Stimulated activated CD4-positive, alpha-beta T cell treated with anti-CD3 and anti-CD28 coated beads, Interleukin-4, amount 100 ng/mL, for 1 hour (primary cell): ENCODE data around the gene ZNG1A.
"Not testable (repeated sequence)": the region's sequence is repeated elsewhere in the genome, so short reads cannot be mapped to it uniquely, and the experiment has no call there.

Experiments used
- DNase-seq: peaks from one replicate; pipeline ENCODE4 v3.0.0-alpha.2; 2020

Gene ZNG1A

GRCh38 chr9:178970-179383, at the start of gene ZNG1A:
TSS of gene ZNG1A (minus strand) at chr9:179056. CDS start at chr9:178969, 87 bp downstream.
- DNase-seq = peak; percentile 77

GRCh38 chr9:227860-228259, 49.0 kb upstream of the ZNG1A start:
- no peak for DNase-seq

GRCh38 chr9:224582-225520, 46.0 kb upstream of the ZNG1A start:
- no peak for DNase-seq

- DNase-seq = no peak
Measured at GRCh38 chr9:224026-224425, 45.2 kb upstream of the ZNG1A start.

GRCh38 chr9:223152-223551, 44.3 kb upstream of the ZNG1A start:
- DNase-seq = no peak

- DNase-seq = no peak
Measured at GRCh38 chr9:221989-222776, 43.3 kb upstream of the ZNG1A start.

- DNase-seq = no peak
Measured at GRCh38 chr9:219670-220365, 41.0 kb upstream of the ZNG1A start.

- not testable (repeated sequence) for DNase-seq
Measured at GRCh38 chr9:219036-219435, 40.2 kb upstream of the ZNG1A start.

- no peak for DNase-seq
Measured at GRCh38 chr9:217950-218349, 39.1 kb upstream of the ZNG1A start.

- DNase-seq = no peak
Measured at GRCh38 chr9:216866-217265, 38.0 kb upstream of the ZNG1A start.

GRCh38 chr9:215631-216155, 36.8 kb upstream of the ZNG1A start:
- DNase-seq = no peak

GRCh38 chr9:214648-215493, 36.0 kb upstream of the ZNG1A start, which contains the start of gene DOCK8:
TSS of gene DOCK8 (plus strand) at chr9:214865. CDS start at chr9:214977, 112 bp downstream.
- peak; percentile 49 for DNase-seq

GRCh38 chr9:214351-214647, 35.4 kb upstream of the ZNG1A start:
- no peak for DNase-seq

GRCh38 chr9:213901-214300, 35.0 kb upstream of the ZNG1A start:
- DNase-seq = not testable (repeated sequence)

GRCh38 chr9:212297-212696, 33.4 kb upstream of the ZNG1A start:
- DNase-seq = no peak

GRCh38 chr9:211557-211956, 32.7 kb upstream of the ZNG1A start:
- DNase-seq = no peak

GRCh38 chr9:211036-211435, 32.2 kb upstream of the ZNG1A start:
- DNase-seq = no peak

GRCh38 chr9:209143-209758, 30.4 kb upstream of the ZNG1A start:
- no peak for DNase-seq

- no peak for DNase-seq
Measured at GRCh38 chr9:206481-206880, 27.6 kb upstream of the ZNG1A start.

GRCh38 chr9:199601-200000, 20.7 kb upstream of the ZNG1A start:
- not testable (repeated sequence) for DNase-seq

- DNase-seq = not testable (repeated sequence)
Measured at GRCh38 chr9:178140-178825, 573 bp downstream of the ZNG1A start.
